ENCODE data around the gene EPS8L2. TPM values are rescaled to one million over a fixed set of nuclear protein-coding genes. Genes with fewer than 3 reads are reported as not detected.

The EPS8L2 gene
- total and polyA plus RNA-seq, 2 experiments from 2014 or later: 157 to 310 TPM

GRCh38 chr11:693887-694562 is 12.0 kb upstream of the EPS8L2 start:
- H3K27ac ChIP-seq: peak overlapping the region; percentile 55
- H4K20me1 ChIP-seq (ENCODE audit: insufficient read depth, poor library complexity, severe bottlenecking): peaks cover 15% of the 10 kb centered on the region
- peaks cover 31% of the 10 kb centered on the region for H3K4me1 ChIP-seq (ENCODE audit: insufficient read depth)
- peaks cover 73% of the 10 kb centered on the region for H3K79me2 ChIP-seq
- H3K9me3 ChIP-seq (ENCODE audit: low read depth): no peaks in the 10 kb centered on the region
- DNase-seq (ENCODE audit: low spot score): no peak
- no peak overlapping the region for H2AFZ ChIP-seq
- no peak for TF ChIP-seq EZH2phosphoT487 (IDR thresholded peaks at IDR 0.05; ENCODE audit: low read depth, severe bottlenecking, unreplicated experiment)
- TF ChIP-seq EZH2 (IDR thresholded peaks at IDR 0.05; ENCODE audit: borderline replicate concordance): no peak
- TF ChIP-seq, protein P1, sequence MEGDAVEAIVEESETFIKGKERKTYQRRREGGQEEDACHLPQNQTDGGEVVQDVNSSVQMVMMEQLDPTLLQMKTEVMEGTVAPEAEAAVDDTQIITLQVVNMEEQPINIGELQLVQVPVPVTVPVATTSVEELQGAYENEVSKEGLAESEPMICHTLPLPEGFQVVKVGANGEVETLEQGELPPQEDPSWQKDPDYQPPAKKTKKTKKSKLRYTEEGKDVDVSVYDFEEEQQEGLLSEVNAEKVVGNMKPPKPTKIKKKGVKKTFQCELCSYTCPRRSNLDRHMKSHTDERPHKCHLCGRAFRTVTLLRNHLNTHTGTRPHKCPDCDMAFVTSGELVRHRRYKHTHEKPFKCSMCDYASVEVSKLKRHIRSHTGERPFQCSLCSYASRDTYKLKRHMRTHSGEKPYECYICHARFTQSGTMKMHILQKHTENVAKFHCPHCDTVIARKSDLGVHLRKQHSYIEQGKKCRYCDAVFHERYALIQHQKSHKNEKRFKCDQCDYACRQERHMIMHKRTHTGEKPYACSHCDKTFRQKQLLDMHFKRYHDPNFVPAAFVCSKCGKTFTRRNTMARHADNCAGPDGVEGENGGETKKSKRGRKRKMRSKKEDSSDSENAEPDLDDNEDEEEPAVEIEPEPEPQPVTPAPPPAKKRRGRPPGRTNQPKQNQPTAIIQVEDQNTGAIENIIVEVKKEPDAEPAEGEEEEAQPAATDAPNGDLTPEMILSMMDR (IDR thresholded peaks at IDR 0.05; ENCODE audit: poor library complexity): no peak
- 96% methylated on average over 5 of the region's 15 CpGs for WGBS (ENCODE audit: low lambda C conversion rate, missing lambda C conversion rate)
- no peak overlapping the region for H3K4me3 ChIP-seq
- no peaks in the 10 kb centered on the region for H3K27me3 ChIP-seq
- H3K9me2 ChIP-seq (replicated peaks; ENCODE audit: insufficient read depth): no peaks in the 10 kb centered on the region
- H3K4me2 ChIP-seq: peak overlapping the region; percentile 84
- H3K36me3 ChIP-seq (replicated peaks; ENCODE audit: insufficient read depth, low read depth): no peaks in the 10 kb centered on the region

DNA sequence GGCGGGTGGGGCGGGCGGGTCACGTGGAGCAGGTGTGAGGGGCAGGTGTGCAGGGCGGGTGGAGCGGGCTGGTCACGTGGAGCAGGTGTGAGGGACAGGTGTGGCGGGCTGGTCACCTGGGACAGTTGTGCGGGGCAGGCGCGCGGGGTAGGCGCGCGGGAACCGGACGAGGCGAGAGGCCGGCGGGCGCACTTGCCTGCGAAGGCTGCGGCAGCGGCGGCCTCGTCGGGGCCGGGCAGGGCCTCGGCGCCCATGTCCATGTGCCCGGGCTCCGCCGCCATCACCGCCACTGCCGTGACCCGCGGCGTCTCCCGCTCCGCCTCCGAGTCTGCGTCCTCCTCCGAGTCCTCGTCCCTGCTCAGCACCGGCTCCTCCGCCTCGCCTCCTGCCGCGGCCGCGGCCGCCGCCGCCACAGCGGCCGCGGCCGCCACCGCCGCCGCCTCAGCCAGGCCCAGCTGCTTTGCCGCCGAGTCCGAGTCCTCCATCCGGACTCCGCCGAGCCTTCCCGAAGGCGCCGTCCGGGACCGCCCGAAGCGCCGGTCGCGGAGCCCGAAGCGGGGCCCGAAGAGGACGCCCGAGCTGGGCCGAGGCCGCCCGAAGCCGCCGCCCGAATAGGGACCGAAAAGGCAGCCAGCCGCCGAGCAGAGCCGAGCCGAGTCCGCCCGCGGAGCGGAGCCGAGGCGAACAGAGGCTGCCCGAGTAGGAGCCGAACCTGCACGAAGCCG is 11.3 kb upstream of the EPS8L2 start, which contains the start of gene DEAF1:
TSS of gene DEAF1 (minus strand) at position 660 of the 725 bp plus-strand sequence. CDS start at position 485, 175 bp downstream.
- H3K79me2 ChIP-seq: peaks cover 69% of the 10 kb centered on the region

DNA sequence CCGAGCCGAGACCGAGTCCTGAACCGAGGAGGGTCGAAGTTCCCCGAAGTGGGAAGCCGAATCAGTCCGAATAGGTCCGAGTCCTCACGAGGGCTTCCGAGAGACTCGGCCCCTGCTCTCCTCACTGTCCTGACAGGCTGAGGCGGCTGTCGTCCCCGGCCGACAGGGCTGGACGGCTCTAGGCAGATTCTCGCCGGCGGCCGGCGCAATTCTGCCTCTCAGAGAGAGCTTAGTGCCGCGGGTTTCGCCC is 10.8 kb upstream of the EPS8L2 start:
- DNase-seq (ENCODE audit: low spot score): no peak
- H3K4me2 ChIP-seq: peak overlapping the region; percentile 59
- no peaks in the 10 kb centered on the region for H3K36me3 ChIP-seq (replicated peaks; ENCODE audit: insufficient read depth, low read depth)
- TF ChIP-seq, protein P1 (IDR thresholded peaks at IDR 0.05; ENCODE audit: poor library complexity): no peak
- TF ChIP-seq EZH2phosphoT487 (IDR thresholded peaks at IDR 0.05; ENCODE audit: low read depth, severe bottlenecking, unreplicated experiment): no peak
- no peak for TF ChIP-seq EZH2 (IDR thresholded peaks at IDR 0.05; ENCODE audit: borderline replicate concordance)
- WGBS (ENCODE audit: low lambda C conversion rate, missing lambda C conversion rate): 2% methylated on average over 25 of the region's 25 CpGs
- H3K27me3 ChIP-seq: no peaks in the 10 kb centered on the region
- H3K27ac ChIP-seq: peak overlapping the region; percentile 96
- H3K9me3 ChIP-seq (ENCODE audit: low read depth): no peaks in the 10 kb centered on the region
- peaks cover 15% of the 10 kb centered on the region for H4K20me1 ChIP-seq (ENCODE audit: insufficient read depth, poor library complexity, severe bottlenecking)
- H3K9me2 ChIP-seq (replicated peaks; ENCODE audit: insufficient read depth): no peaks in the 10 kb centered on the region
- peaks cover 31% of the 10 kb centered on the region for H3K4me1 ChIP-seq (ENCODE audit: insufficient read depth)
- peaks cover 73% of the 10 kb centered on the region for H3K79me2 ChIP-seq
- peak overlapping the region; percentile 20 for H3K4me3 ChIP-seq
- H2AFZ ChIP-seq: peak overlapping the region; percentile 33

More for the DNA sequence above, 11.3 kb upstream of the EPS8L2 start, which contains the start of gene DEAF1:
- Histone ChIP-seq H3K4me2 (peak within 1 kb of the TSS; percentile 84), H3K9me3 (ENCODE audit: low read depth) (no peaks in the 10 kb centered on the region), H3K9me2 (replicated peaks; ENCODE audit: insufficient read depth) (no peaks in the 10 kb centered on the region), H3K36me3 (replicated peaks; ENCODE audit: insufficient read depth, low read depth) (no peaks in the 10 kb centered on the region), H3K27me3 (no peaks in the 10 kb centered on the region), H3K4me3 (peak within 1 kb of the TSS; percentile 53), H2AFZ (peak within 1 kb of the TSS; percentile 33), H3K27ac (peak within 1 kb of the TSS; percentile 96), H4K20me1 (ENCODE audit: insufficient read depth, poor library complexity, severe bottlenecking) (peaks cover 15% of the 10 kb centered on the region), H3K4me1 (ENCODE audit: insufficient read depth) (peaks cover 31% of the 10 kb centered on the region)
- TF ChIP-seq, protein P1 (IDR thresholded peaks at IDR 0.05; ENCODE audit: poor library complexity): no peak
- TF ChIP-seq EZH2phosphoT487 (IDR thresholded peaks at IDR 0.05; ENCODE audit: low read depth, severe bottlenecking, unreplicated experiment) (no peak), EZH2 (IDR thresholded peaks at IDR 0.05; ENCODE audit: borderline replicate concordance) (no peak)
- DNase-seq (ENCODE audit: low spot score): peak; percentile 99
- 2% methylated on average over 69 of the region's 103 CpGs for WGBS (ENCODE audit: low lambda C conversion rate, missing lambda C conversion rate)

Measured in hepatocyte (in vitro differentiated cells).